Right cardiac atrium (tissue), 5 donors: Measurements from ENCODE around the gene IL15. TPM values are rescaled to one million over a fixed set of nuclear protein-coding genes. Genes with fewer than 3 reads are reported as not detected.

Experiments used
- ATAC-seq, 2 donors: fragments of 200-7000 bp; cut with Tn5 transposase; one replicate each; pipeline versions ENCODE4 v1.8.0 to v1.9.1; 2020; ENCODE audit warnings: moderate library complexity in 2 of 2, mild to moderate bottlenecking in 1 of 2
- DNase-seq, 3 donors: peaks; one replicate each; pipeline ENCODE4 v3.0.0-alpha.2; 2020
- H3K27ac ChIP-seq: one replicate; pipeline ENCODE4 v1.5.1; 2013; ENCODE audit warnings: mild to moderate bottlenecking, low read length, control low read depth, moderate library complexity
- H3K27me3 ChIP-seq: one replicate; pipeline ENCODE4 v1.6.1; 2013; ENCODE audit not compliant: control insufficient read depth, insufficient read depth
- H3K4me1 ChIP-seq: one replicate; pipeline ENCODE4 v1.6.1; 2013; ENCODE audit warnings: low read length; ENCODE audit not compliant: control insufficient read depth, insufficient read depth
- H3K4me3 ChIP-seq: one replicate; pipeline ENCODE4 v1.5.1; 2013; ENCODE audit warnings: low read length, control low read depth
- H3K9me3 ChIP-seq: one replicate; pipeline ENCODE4 v1.6.1; 2013; ENCODE audit warnings: low read length; ENCODE audit not compliant: control insufficient read depth
- WGBS: extraction: QIAGEN DNeasy Blood & Tissue Kit; methylation state at CpG from one replicate; pipeline ENCODE4 v1.1.7; 2013; 5-methylcytosine and 5-hydroxymethylcytosine counted together
- intact Hi-C, 4 donors: fragments of 100-400 bp; cut with DNase I; formaldehyde crosslinking; loops; one replicate each; pipeline versions ENCODE4 v1.11.0 to v1.14.0; 2022 to 2023
- polyA plus RNA-seq: library from polyadenylated mRNA; stranded (reverse); fragments of 200-250 nt; gene quantifications from one replicate; pipeline ENCODE4 v1.2.3, GENCODE V29; 2013
- total RNA-seq, 4 donors: library from RNA; stranded (reverse); fragmentation: NEBNext Ultra II Directional; extraction: Animal tissue kit (Norgen Biotek cat#: 25700); gene quantifications; one replicate each; pipeline ENCODE4 v1.2.1, GENCODE V29; 2021
- donor health status: healthy with polysubstance abuse.
- donor health status: DM: no; HTN: yes; CAD: no.
- donor health status: DM: no; HTN: no; CAD: no.
- donor health status: DM: no; HTN: yes; CAD: no; lungs with severe emphysema.
- donor health status: DM: yes; HTN: yes; CAD: no.

The IL15 gene
- total and polyA plus RNA-seq, 5 donors = 2.9 to 4.7 (median 4.1) TPM

- Histone ChIP-seq H3K27me3 (no peaks in the 10 kb centered on the region), H3K27ac (no peak overlapping the region), H3K4me3 (no peak overlapping the region), H3K9me3 (no peaks in the 10 kb centered on the region), H3K4me1 (no peaks in the 10 kb centered on the region)
- intact Hi-C loops = no loop called here
- ATAC-seq = no peak
- 90% methylated on average over 2 of the region's 2 CpGs for WGBS
- no peak for DNase-seq
Measured at GRCh38 chr4:141703497-141703896, 67.1 kb downstream of the IL15 start.

- intact Hi-C loops = no loop called here
- no peak for DNase-seq
- WGBS = 90% methylated on average over 2 of the region's 2 CpGs
- Histone ChIP-seq H3K27me3 (no peaks in the 10 kb centered on the region), H3K9me3 (no peaks in the 10 kb centered on the region), H3K4me3 (no peak overlapping the region), H3K27ac (no peak overlapping the region), H3K4me1 (no peaks in the 10 kb centered on the region)
- no peak for ATAC-seq
Measured at GRCh38 chr4:141705048-141705746, 68.8 kb downstream of the IL15 start.

GRCh38 chr4:141705747-141706377, 69.5 kb downstream of the IL15 start:
- H3K9me3 ChIP-seq = no peaks in the 10 kb centered on the region

GRCh38 chr4:141706445-141706844, 70.1 kb downstream of the IL15 start:
- intact Hi-C loops = no loop called here
- Histone ChIP-seq H3K4me3 (no peak overlapping the region), H3K27ac (no peak overlapping the region), H3K9me3 (no peaks in the 10 kb centered on the region), H3K27me3 (no peaks in the 10 kb centered on the region), H3K4me1 (no peaks in the 10 kb centered on the region)
- WGBS = 81% methylated on average over 3 of the region's 3 CpGs
- DNase-seq = no peak
- ATAC-seq = no peak

More at GRCh38 chr4:141705747-141706377, 69.5 kb downstream of the IL15 start:
- WGBS = 87% methylated on average over 1 of the region's 1 CpG
- Histone ChIP-seq H3K4me1 (no peaks in the 10 kb centered on the region), H3K27me3 (no peaks in the 10 kb centered on the region), H3K4me3 (no peak overlapping the region), H3K27ac (no peak overlapping the region)
- intact Hi-C loops = no loop called here
- DNase-seq (no peak), ATAC-seq (no peak)

GRCh38 chr4:141711211-141711610, 74.8 kb downstream of the IL15 start:
- DNase-seq (peak in 1 of 3 donors; percentile 40), ATAC-seq (no peak)
- no peaks in the 10 kb centered on the region for H3K9me3 ChIP-seq
- no peaks in the 10 kb centered on the region for H3K4me1 ChIP-seq
- WGBS = 61% methylated on average over 1 of the region's 1 CpG
- no peaks in the 10 kb centered on the region for H3K27me3 ChIP-seq
- H3K27ac ChIP-seq = no peak overlapping the region
- intact Hi-C loops = loop anchor here in 3 of 4 donors (5.0 to 10.0 kb wide), 2 partner anchors 366 to 554 kb away; no protein-coding TSS in a partner anchor
- H3K4me3 ChIP-seq = no peak overlapping the region

- Histone ChIP-seq H3K27me3 (no peaks in the 10 kb centered on the region), H3K4me1 (no peaks in the 10 kb centered on the region), H3K27ac (no peak overlapping the region), H3K9me3 (no peaks in the 10 kb centered on the region), H3K4me3 (no peak overlapping the region)
- ATAC-seq = no peak
- 82% methylated on average over 4 of the region's 4 CpGs for WGBS
- intact Hi-C loops = loop anchor here in 3 of 4 donors (5.0 to 10.0 kb wide), 2 partner anchors 368 to 556 kb away; no protein-coding TSS in a partner anchor
- no peak for DNase-seq
Measured at GRCh38 chr4:141713185-141713584, 76.8 kb downstream of the IL15 start.

GRCh38 chr4:141713771-141714445, 77.5 kb downstream of the IL15 start:
- ATAC-seq = no peak
- no peaks in the 10 kb centered on the region for H3K4me1 ChIP-seq
- H3K4me3 ChIP-seq = no peak overlapping the region
- H3K27me3 ChIP-seq = no peaks in the 10 kb centered on the region
- intact Hi-C loops = loop anchor here in 3 of 4 donors (5.0 to 10.0 kb wide), 2 partner anchors 369 to 557 kb away; no protein-coding TSS in a partner anchor
- DNase-seq = no peak
- no peak overlapping the region for H3K27ac ChIP-seq
- WGBS = 95% methylated on average over 3 of the region's 3 CpGs
- H3K9me3 ChIP-seq = no peaks in the 10 kb centered on the region

GRCh38 chr4:141719585-141719984, 83.2 kb downstream of the IL15 start:
- H3K9me3 ChIP-seq = no peaks in the 10 kb centered on the region
- no peak overlapping the region for H3K4me3 ChIP-seq
- no peaks in the 10 kb centered on the region for H3K4me1 ChIP-seq
- 93% methylated on average over 1 of the region's 1 CpG for WGBS
- H3K27me3 ChIP-seq = no peaks in the 10 kb centered on the region
- ATAC-seq (no peak), DNase-seq (no peak)
- intact Hi-C loops = loop anchor here in 2 of 4 donors (10.0 kb wide), 1 partner anchor 375 kb away; no protein-coding TSS in a partner anchor
- H3K27ac ChIP-seq = no peak overlapping the region

- DNase-seq (no peak), ATAC-seq (no peak)
- Histone ChIP-seq H3K9me3 (no peaks in the 10 kb centered on the region), H3K4me1 (no peaks in the 10 kb centered on the region), H3K27ac (no peak overlapping the region), H3K4me3 (no peak overlapping the region), H3K27me3 (no peaks in the 10 kb centered on the region)
- intact Hi-C loops = no loop called here
Measured at GRCh38 chr4:141721174-141721573, 84.8 kb downstream of the IL15 start.

GRCh38 chr4:141724646-141725045, 88.3 kb downstream of the IL15 start:
- no peaks in the 10 kb centered on the region for H3K27me3 ChIP-seq
- no peak for DNase-seq
- no peaks in the 10 kb centered on the region for H3K4me1 ChIP-seq
- no peak overlapping the region for H3K27ac ChIP-seq
- ATAC-seq = no peak
- H3K9me3 ChIP-seq = no peaks in the 10 kb centered on the region
- intact Hi-C loops = no loop called here
- no peak overlapping the region for H3K4me3 ChIP-seq

- intact Hi-C loops = no loop called here
- DNase-seq (no peak), ATAC-seq (no peak)
- no peaks in the 10 kb centered on the region for H3K4me1 ChIP-seq
- H3K4me3 ChIP-seq = no peak overlapping the region
- no peaks in the 10 kb centered on the region for H3K9me3 ChIP-seq
- H3K27me3 ChIP-seq = no peaks in the 10 kb centered on the region
- no peak overlapping the region for H3K27ac ChIP-seq
Measured at GRCh38 chr4:141727420-141727819, 91.0 kb downstream of the IL15 start.
